H1 (cell line): ENCODE results near the gene KLHL33. TPM values are rescaled to one million over a fixed set of nuclear protein-coding genes. Genes with fewer than 3 reads are reported as not detected.

Experiments
- CTCF ChIA-PET: fragments of 300-600 bp; sonication (Branson Sonifier 250); formaldehyde crosslinking; loops from one replicate; lab custom pipeline; 2021; ENCODE audit not compliant: partially characterized antibody; lab: Charles Lee
- POLR2A ChIA-PET: fragments of 300-600 bp; sonication (Branson Sonifier 250); formaldehyde crosslinking; loops from one replicate; lab custom pipeline; 2021; ENCODE audit warnings: inconsistent platforms; ENCODE audit not compliant: partially characterized antibody; lab: Charles Lee
- DNase-seq, 2 experiments: peaks; one replicate each; pipeline versions ENCODE4 v3.0.0 to v3.0.0-alpha.2; 2010 to 2022; ENCODE audit warnings: low spot score in 2 of 2, low read depth in 1 of 2, mixed read lengths in 1 of 2
- FAIRE-seq: peaks from 2 replicates; lab custom pipeline; 2011; peaks lifted over from hg19 to GRCh38; lab: Jason Lieb, UNC
- H2AFZ ChIP-seq: 2 replicates; pipeline ENCODE4 v1.8.1; 2012; ENCODE audit warnings: low read length, inconsistent platforms
- H2AK5ac ChIP-seq: 2 replicates; pipeline ENCODE4 v1.6.1; 2013; ENCODE audit warnings: low read depth, low read length
- H2BK120ac ChIP-seq: replicated peaks from 2 replicates; pipeline ENCODE3; 2013; ENCODE audit warnings: low read depth, low read length, inconsistent platforms
- H2BK12ac ChIP-seq: 2 replicates; pipeline ENCODE4 v1.6.1; 2013; ENCODE audit warnings: low read depth, low read length
- H2BK15ac ChIP-seq: 2 replicates; pipeline ENCODE4 v1.6.1; 2013; ENCODE audit warnings: low read length
- H2BK20ac ChIP-seq: 2 replicates; pipeline ENCODE4 v1.6.1; 2013; ENCODE audit warnings: low read length
- H2BK5ac ChIP-seq: 2 replicates; pipeline ENCODE4 v1.6.1; 2013; ENCODE audit warnings: low read depth, low read length
- H3K14ac ChIP-seq: 2 replicates; pipeline ENCODE4 v1.6.1; 2013; ENCODE audit warnings: inconsistent platforms; ENCODE audit not compliant: insufficient read length
- H3K18ac ChIP-seq: 2 replicates; pipeline ENCODE4 v1.6.1; 2013; ENCODE audit warnings: low read length; ENCODE audit errors: extremely low read depth
- H3K23ac ChIP-seq: 2 replicates; pipeline ENCODE4 v1.6.1; 2013; ENCODE audit warnings: inconsistent platforms; ENCODE audit not compliant: insufficient read length
- H3K23me2 ChIP-seq: 2 replicates; pipeline ENCODE4 v1.6.1; 2013; ENCODE audit warnings: low read depth, low read length
- H3K27ac ChIP-seq: 2 replicates; pipeline ENCODE4 v1.6.1; 2011; ENCODE audit warnings: low read depth, low read length, inconsistent platforms
- H3K27me3 ChIP-seq, 4 experiments: replicated peaks in 1 of 4; 1 replicate in 1 of 4; 2 replicates in 3 of 4; pipeline versions ENCODE4 v1.6.1 to v1.8.1; 2011 to 2013; ENCODE audit warnings: low read length in 3 of 4, mild to moderate bottlenecking in 3 of 4, inconsistent platforms in 2 of 4, mixed read lengths in 2 of 4, moderate library complexity in 1 of 4; ENCODE audit not compliant: control insufficient read depth in 3 of 4, insufficient read depth in 3 of 4; ENCODE audit errors: extremely low read depth in 1 of 4
- H3K36me3 ChIP-seq, 4 experiments: 2 replicates each; pipeline versions ENCODE4 v1.6.1 to v1.8.1; 2011 to 2013; ENCODE audit warnings: mild to moderate bottlenecking in 4 of 4, low read length in 3 of 4, moderate library complexity in 2 of 4, control low read depth in 1 of 4, inconsistent platforms in 1 of 4; ENCODE audit not compliant: insufficient read depth in 4 of 4, control insufficient read depth in 2 of 4
- H3K4ac ChIP-seq: replicated peaks from 2 replicates; pipeline ENCODE3; 2013; ENCODE audit warnings: low read length, low read depth, mixed read lengths, inconsistent platforms; ENCODE audit not compliant: insufficient read length
- H3K4me1 ChIP-seq, 4 experiments: replicated peaks in 1 of 4; 1 replicate in 1 of 4; 2 replicates in 3 of 4; pipeline versions ENCODE4 v1.6.1 to v1.8.1; 2011 to 2013; ENCODE audit warnings: low read length in 3 of 4, inconsistent platforms in 2 of 4, mixed read lengths in 1 of 4; ENCODE audit not compliant: insufficient read depth in 4 of 4, control insufficient read depth in 3 of 4
- H3K4me2 ChIP-seq, 2 experiments: 2 replicates each; pipeline versions ENCODE4 v1.6.1 to v1.8.1; 2011 to 2013; ENCODE audit warnings: low read depth in 2 of 2, low read length in 2 of 2, control low read depth in 1 of 2, inconsistent platforms in 1 of 2, mild to moderate bottlenecking in 1 of 2; ENCODE audit not compliant: insufficient read depth in 1 of 2
- H3K4me3 ChIP-seq, 4 experiments: fragments of 200-600, 300-600 bp in 1 of 4; sonication (generic), shearing (Covaris generic), sonication (Bioruptor Twin) in 1 of 4; 2 replicates each; pipeline versions ENCODE4 v1.5.1 to v1.8.1; 2011 to 2016; ENCODE audit warnings: low read length in 4 of 4, low read depth in 3 of 4, control low read depth in 2 of 4, inconsistent platforms in 2 of 4, mild to moderate bottlenecking in 2 of 4, mixed read lengths in 1 of 4, moderate library complexity in 1 of 4; ENCODE audit not compliant: insufficient read depth in 2 of 4; ENCODE audit errors: extremely low read depth in 1 of 4
- H3K56ac ChIP-seq: replicated peaks from 2 replicates; pipeline ENCODE3; 2013; ENCODE audit warnings: low read depth, mild to moderate bottlenecking, mixed read lengths, low read length, inconsistent platforms; ENCODE audit not compliant: insufficient read length
- H3K79me1 ChIP-seq: 2 replicates; pipeline ENCODE4 v1.6.1; 2013; ENCODE audit warnings: low read depth, low read length, control low read depth
- H3K79me2 ChIP-seq, 2 experiments: 2 replicates each; pipeline versions ENCODE4 v1.6.1 to v1.8.1; 2012 to 2013; ENCODE audit warnings: low read length in 2 of 2, mild to moderate bottlenecking in 2 of 2, inconsistent platforms in 1 of 2; ENCODE audit not compliant: insufficient read depth in 2 of 2, control insufficient read depth in 1 of 2
- H3K9ac ChIP-seq, 4 experiments: replicated peaks in 1 of 4; 1 replicate in 1 of 4; 2 replicates in 3 of 4; pipeline versions ENCODE4 v1.6.1 to v1.8.1; 2011 to 2013; ENCODE audit warnings: low read depth in 3 of 4, low read length in 3 of 4, control low read depth in 2 of 4, mild to moderate bottlenecking in 2 of 4, moderate library complexity in 2 of 4, inconsistent platforms in 1 of 4; ENCODE audit errors: extremely low read depth in 1 of 4
- H3K9me3 ChIP-seq, 2 experiments: 2 replicates each; pipeline versions ENCODE4 v1.6.1 to v1.8.1; 2012 to 2013; ENCODE audit warnings: mild to moderate bottlenecking in 2 of 2, moderate library complexity in 2 of 2, control low read depth in 1 of 2, inconsistent platforms in 1 of 2, low read depth in 1 of 2, low read length in 1 of 2, mixed read lengths in 1 of 2; ENCODE audit not compliant: insufficient read depth in 2 of 2
- H4K20me1 ChIP-seq, 2 experiments: replicated peaks in 1 of 2; 2 replicates each; pipeline versions ENCODE3 to v1.8.1; 2011 to 2013; ENCODE audit warnings: inconsistent platforms in 2 of 2, low read length in 2 of 2, mild to moderate bottlenecking in 1 of 2; ENCODE audit not compliant: insufficient read depth in 2 of 2, control insufficient read depth in 1 of 2
- H4K5ac ChIP-seq: 2 replicates; pipeline ENCODE4 v1.6.1; 2013; ENCODE audit warnings: low read length, low read depth, mixed read lengths, inconsistent platforms; ENCODE audit not compliant: insufficient read length
- H4K8ac ChIP-seq: 2 replicates; pipeline ENCODE4 v1.8.0; 2013; ENCODE audit warnings: mild to moderate bottlenecking, moderate library complexity, low read length, inconsistent platforms; ENCODE audit not compliant: insufficient read depth; ENCODE audit errors: extremely low read depth
- H4K91ac ChIP-seq: replicated peaks from 2 replicates; pipeline ENCODE3; 2013; ENCODE audit warnings: low read length, mixed read lengths, inconsistent platforms; ENCODE audit not compliant: insufficient read length
- CEBPB ChIP-seq: IDR thresholded peaks from 2 replicates; pipeline ENCODE4 v1.6.1; 2012; ENCODE audit warnings: low read depth, low read length
- CTCF ChIP-seq, 3 experiments: IDR thresholded peaks; 1 replicate in 2 of 3; 2 replicates in 1 of 3; pipeline versions ENCODE4 v1.5.1 to v1.6.1; 2011; ENCODE audit warnings: low read length in 3 of 3, mild to moderate bottlenecking in 3 of 3, inconsistent platforms in 2 of 3, low read depth in 1 of 3, moderate library complexity in 1 of 3; ENCODE audit not compliant: insufficient read depth in 1 of 3; ENCODE audit errors: control extremely low read depth in 1 of 3
- EZH2 ChIP-seq: fragments of 200-600 bp; sonication (generic); IDR thresholded peaks from 2 replicates; pipeline ENCODE4 v1.7.1; 2012; ENCODE audit warnings: low read depth, mild to moderate bottlenecking, moderate library complexity, low read length, inconsistent platforms; ENCODE audit not compliant: severe bottlenecking
- KDM4A ChIP-seq: IDR thresholded peaks from one replicate; pipeline ENCODE4 v1.7.1; 2012; ENCODE audit warnings: low read depth, mild to moderate bottlenecking, moderate library complexity, low read length, inconsistent platforms; ENCODE audit not compliant: severe bottlenecking
- MAX ChIP-seq: IDR thresholded peaks from 2 replicates; pipeline ENCODE4 v1.6.1; 2012; ENCODE audit warnings: inconsistent platforms
- POLR2A ChIP-seq, 2 experiments: IDR thresholded peaks; 1 replicate in 1 of 2; 2 replicates in 1 of 2; pipeline ENCODE4 v1.6.1; 2011; ENCODE audit warnings: low read depth in 2 of 2, low read length in 2 of 2, mild to moderate bottlenecking in 2 of 2; ENCODE audit errors: control extremely low read depth in 1 of 2
- SP2 ChIP-seq: IDR thresholded peaks from 2 replicates; pipeline ENCODE4 v1.6.1; 2012; ENCODE audit warnings: mild to moderate bottlenecking, low read length, inconsistent platforms
- ZNF274 ChIP-seq: IDR thresholded peaks from 2 replicates; pipeline ENCODE4 v1.7.0; 2012; ENCODE audit warnings: low read length, borderline replicate concordance; ENCODE audit errors: extremely low read depth
- WGBS, 2 experiments: shearing (Covaris generic) in 1 of 2; methylation state at CpG; one replicate each; pipeline versions ENCODE4 v1.1.6 to v1.1.7; 2013 to 2015; ENCODE audit warnings: low lambda C conversion rate in 2 of 2, mixed read lengths in 2 of 2, inconsistent platforms in 1 of 2, low coverage in 1 of 2, missing lambda C conversion rate in 1 of 2; ENCODE audit not compliant: insufficient replicate concordance in 2 of 2, insufficient coverage in 1 of 2, insufficient read length in 1 of 2; ENCODE audit errors: extremely low coverage in 1 of 2, missing lambda C conversion rate in 1 of 2; 5-methylcytosine and 5-hydroxymethylcytosine counted together
- polyA plus RNA-seq, 7 experiments: library from polyadenylated mRNA; depleted of rRNA in 3 of 7; stranded (reverse) in 5 of 7; unstranded in 2 of 7; fragments of >200 nt in 5 of 7; fragments of 200-250 nt in 2 of 7; gene quantifications; 1 replicate in 5 of 7; 2 replicates in 1 of 7; 4 replicates in 1 of 7; pipeline versions ENCODE4 v1.2.1 to v1.2.3, GENCODE V29; 2011 to 2013; ENCODE audit warnings: missing spikeins in 2 of 7, mixed read lengths in 2 of 7
- total RNA-seq: library from RNA; stranded (reverse); fragmentation: NEBNext Ultra II Directional; extraction: Animal tissue kit (Norgen Biotek cat#: 25700); gene quantifications from 2 replicates; pipeline ENCODE4 v1.2.1, GENCODE V29; 2021

The KLHL33 gene
- total and polyA plus RNA-seq, 2 of the 8 experiments (the other 6 are each of a cell fraction or from before 2014, with no cell fraction given) = 0.11 to 0.17 TPM

- H2BK5ac ChIP-seq = no peak overlapping the region; the same call in 1 of the 2 replicates
- CTCF ChIA-PET = interaction anchor here (3.1 kb wide), 1 partner anchor 129 kb away, joined by 19 read pairs; no protein-coding TSS in a partner anchor
- no peak overlapping the region for H3K56ac ChIP-seq
- no peak overlapping the region for H3K9ac ChIP-seq
- no peak overlapping the region for H3K27ac ChIP-seq
- H3K36me3 ChIP-seq = peaks cover 27 to 59% (median 48%) of the 10 kb centered on the region in 4 experiments
- no peaks in the 10 kb centered on the region for H3K9me3 ChIP-seq
- H3K23ac ChIP-seq = no peak overlapping the region
- H2AFZ ChIP-seq = no peak overlapping the region
- H3K14ac ChIP-seq = no peak overlapping the region
- H3K27me3 ChIP-seq = no peaks in the 10 kb centered on the region
- no peak overlapping the region for H4K91ac ChIP-seq
- TF ChIP-seq CTCF (IDR thresholded peaks at IDR 0.05; ENCODE audit: control extremely low read depth in 1 of 3, insufficient read depth in 1 of 3, low read depth in 1 of 3, low read length in 3 of 3) (no peak), SP2 (no peak), POLR2A (IDR thresholded peaks at IDR 0.05; ENCODE audit: control extremely low read depth in 1 of 2, low read depth in 2 of 2, low read length in 2 of 2) (0 out of 3 replicates have a peak, but pooled peaks of 1 of the 2 experiments have one; percentile 42), MAX (no peak), KDM4A (no peak), CEBPB (no peak), EZH2 (no peak), ZNF274 (no peak)
- H3K79me2 ChIP-seq = peaks cover 0 to 8% of the 10 kb centered on the region in 2 experiments; a peak in 2 of 4 replicates
- no peak overlapping the region for H3K18ac ChIP-seq
- H2BK20ac ChIP-seq = no peak overlapping the region
- no peak overlapping the region for H2BK120ac ChIP-seq
- H3K79me1 ChIP-seq = no peaks in the 10 kb centered on the region; the same call in 1 of the 2 replicates
- no peak overlapping the region for H3K4me3 ChIP-seq
- no peak overlapping the region for H4K8ac ChIP-seq
- POLR2A ChIA-PET = interaction anchor here (0.8 to 5.2 kb wide), 4 partner anchors 6 to 22 kb away, joined by 3 to 59 read pairs (median 3); partner anchors contain the start of genes APEX1, OSGEP and PNP
- H4K20me1 ChIP-seq = peaks cover under 1 to 4% of the 10 kb centered on the region in 2 experiments
- no peaks in the 10 kb centered on the region for H3K4me1 ChIP-seq
- H3K4me2 ChIP-seq = no peak overlapping the region
- H4K5ac ChIP-seq = no peak overlapping the region
- 95% methylated on average over 1 of the region's 1 CpG; no CpG with 5 or more reads in 1 of the 2 experiments for WGBS, 2 experiments
- no peak for FAIRE-seq
- no peak overlapping the region for H2BK12ac ChIP-seq
- no peaks in the 10 kb centered on the region; the same call in 1 of the 2 replicates for H3K23me2 ChIP-seq
- no peak overlapping the region for H2AK5ac ChIP-seq
- H3K4ac ChIP-seq = no peak overlapping the region
- no peak overlapping the region for H2BK15ac ChIP-seq
- DNase-seq = no peak
Measured at GRCh38 chr14:20477211-20477876, 41.4 kb upstream of the KLHL33 start.
